Measurements from ENCODE around the gene GRB7.
"Not testable (repeated sequence)": the region's sequence is repeated elsewhere in the genome, so short reads cannot be mapped to it uniquely, and the experiment has no call there.

Gene GRB7

DNA sequence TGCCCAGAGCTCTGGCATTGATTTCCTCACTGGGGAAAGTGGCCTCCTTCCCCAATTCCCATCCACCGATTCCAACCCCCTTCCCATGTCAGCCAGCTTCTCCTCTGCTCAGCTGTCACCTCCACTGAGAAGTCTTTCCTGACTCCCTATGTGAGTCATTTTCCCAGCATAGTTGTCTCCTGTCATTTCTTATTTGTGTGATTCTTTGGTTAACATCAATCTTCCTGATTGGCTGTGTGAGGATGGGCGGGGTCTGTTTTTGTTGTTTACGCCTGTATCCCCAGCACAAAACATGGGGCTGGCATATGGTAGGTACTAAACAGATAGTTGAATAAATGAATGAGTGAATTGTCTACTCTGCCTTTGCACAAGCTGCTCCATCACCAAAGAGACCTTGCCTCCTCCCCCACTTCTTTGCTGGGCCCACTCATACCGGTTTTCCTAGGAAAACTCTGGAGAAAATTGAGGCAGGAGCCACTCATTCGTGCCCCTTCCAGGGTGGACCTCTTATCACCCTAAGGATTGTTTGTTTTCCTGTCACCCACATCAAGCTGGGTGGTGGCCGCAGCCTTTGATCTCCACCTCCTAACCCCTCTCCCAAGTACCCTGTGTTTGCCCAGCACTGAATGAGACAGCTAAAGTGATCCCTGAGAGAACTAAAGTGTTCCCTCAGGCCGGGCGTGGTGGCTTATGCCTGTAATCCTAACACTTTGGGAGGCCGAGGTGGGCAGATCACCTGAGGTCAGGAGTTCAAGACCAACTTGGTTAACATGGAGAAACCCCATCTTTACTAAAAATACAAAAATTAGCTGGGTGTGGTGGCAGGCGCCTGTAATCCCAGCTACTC is 1.2 kb upstream of the GRB7 start:
- DNase-seq (ENCODE audit: low spot score), result peak; percentile 49

- DNase-seq (ENCODE audit: low spot score), result no peak
These were observed 455 bp upstream of the GRB7 start for GRCh38 chr17:39737206-39737759.

DNA sequence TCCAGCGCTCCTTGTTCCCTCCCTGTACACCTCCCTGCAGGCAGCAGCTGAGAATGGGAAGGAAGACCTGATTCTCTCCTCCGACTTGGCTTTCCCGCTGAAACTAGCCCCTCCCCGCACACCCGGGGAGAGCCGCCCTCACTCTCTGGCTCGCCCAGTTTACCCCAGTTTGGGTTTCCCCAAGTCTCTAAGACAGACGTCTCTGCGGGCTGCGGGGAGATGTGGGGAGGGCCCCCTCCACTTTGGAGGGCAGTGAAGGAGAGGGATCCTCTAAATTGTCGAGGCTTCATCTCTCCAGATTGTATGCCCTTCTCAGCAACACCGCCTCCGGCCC is 797 bp downstream of the GRB7 start:
- peak; percentile 65 for DNase-seq (ENCODE audit: low spot score)

GRCh38 chr17:39738983-39739884 is 1.5 kb downstream of the GRB7 start:
- DNase-seq (ENCODE audit: low spot score), result peak; percentile 92

DNA sequence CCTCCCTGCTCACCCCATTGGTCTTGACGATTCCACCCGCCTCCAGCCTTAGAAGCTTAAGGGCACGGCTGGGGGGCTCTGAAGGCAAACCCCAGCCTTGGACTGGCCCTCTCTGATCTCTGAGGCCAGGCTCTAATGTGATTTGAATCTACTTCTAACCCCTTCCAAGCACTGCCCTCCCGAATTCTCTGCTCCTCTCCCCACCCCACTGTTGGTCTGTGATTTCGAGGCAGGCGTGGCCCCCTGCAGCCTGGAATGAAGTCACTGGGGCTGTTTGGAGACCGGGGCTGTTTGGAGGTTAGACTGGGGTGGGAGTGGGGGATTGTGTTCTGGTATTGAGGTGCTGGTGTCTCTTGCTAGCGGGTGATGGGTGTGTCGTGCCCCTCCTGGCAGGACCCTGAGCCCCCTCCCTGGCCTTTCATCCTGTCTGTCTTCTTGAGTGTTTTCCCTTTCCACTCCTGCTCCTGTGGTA is 2.2 kb downstream of the GRB7 start:
- DNase-seq (ENCODE audit: low spot score), result peak; percentile 48

DNA sequence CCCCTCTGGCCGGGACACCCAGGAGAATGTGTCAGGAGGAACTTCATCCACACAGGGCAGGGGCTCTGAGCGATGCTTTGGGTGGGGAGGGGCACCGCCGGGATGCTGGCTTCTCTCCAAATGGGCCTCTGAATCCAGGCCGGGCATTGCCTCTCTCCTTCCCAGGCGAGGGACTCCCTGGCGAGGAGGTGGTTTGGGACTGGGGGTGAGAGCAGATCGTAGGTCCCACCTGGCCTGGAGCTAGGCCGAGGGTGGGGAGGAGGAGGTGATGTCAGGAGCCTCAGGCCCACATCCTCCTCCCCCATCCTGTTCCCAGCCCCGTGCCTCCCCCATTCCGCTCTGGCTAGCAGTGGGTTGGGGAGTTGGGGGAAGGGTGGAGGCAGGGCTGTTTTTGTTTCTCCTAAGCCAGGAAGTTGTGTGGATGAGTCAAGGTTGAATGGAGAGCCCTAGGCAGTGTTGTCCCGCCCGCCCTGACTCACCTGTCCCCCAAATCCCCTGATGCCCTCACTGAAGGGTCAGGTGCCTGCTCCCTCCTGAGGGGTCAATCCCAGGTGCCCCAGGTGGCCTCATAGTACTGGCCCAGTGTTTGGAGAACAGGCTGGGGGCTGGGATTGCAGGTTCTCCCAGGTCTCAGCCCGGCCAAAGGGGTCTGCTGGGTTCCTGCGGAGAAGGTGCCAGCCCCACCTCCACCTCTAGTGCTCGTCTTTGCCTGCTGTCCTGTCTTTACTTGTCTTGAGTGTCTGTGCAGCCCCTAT is 2.8 kb downstream of the GRB7 start:
- DNase-seq (ENCODE audit: low spot score), result peak; percentile 94

DNA sequence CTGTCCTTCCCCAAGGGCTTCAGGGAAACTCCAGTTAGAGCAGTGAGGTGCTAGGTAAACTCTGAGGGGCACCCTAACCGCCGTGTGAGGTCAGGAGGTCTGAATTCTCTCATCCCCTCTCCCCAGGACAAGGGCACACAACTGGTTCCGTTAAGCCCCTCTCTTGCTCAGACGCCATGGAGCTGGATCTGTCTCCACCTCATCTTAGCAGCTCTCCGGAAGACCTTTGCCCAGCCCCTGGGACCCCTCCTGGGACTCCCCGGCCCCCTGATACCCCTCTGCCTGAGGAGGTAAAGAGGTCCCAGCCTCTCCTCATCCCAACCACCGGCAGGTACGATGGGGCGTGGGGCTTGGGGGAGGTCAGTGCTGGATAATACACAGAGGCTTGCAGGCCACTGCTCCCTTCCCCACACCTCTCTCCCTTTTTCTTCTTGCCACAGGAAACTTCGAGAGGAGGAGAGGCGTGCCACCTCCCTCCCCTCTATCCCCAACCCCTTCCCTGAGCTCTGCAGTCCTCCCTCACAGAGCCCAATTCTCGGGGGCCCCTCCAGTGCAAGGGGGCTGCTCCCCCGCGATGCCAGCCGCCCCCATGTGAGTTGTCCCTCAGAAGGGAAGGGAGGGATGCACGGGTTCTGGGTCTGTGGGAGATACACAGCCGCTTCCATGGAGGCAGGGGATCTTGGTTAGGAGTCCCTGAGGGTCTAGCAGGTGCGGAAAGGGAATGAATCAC is 4.6 kb downstream of the GRB7 start:
- no peak for DNase-seq (ENCODE audit: low spot score)

GRCh38 chr17:39742856-39743436 is 5.2 kb downstream of the GRB7 start:
- DNase-seq (ENCODE audit: low spot score), result no peak

- DNase-seq (ENCODE audit: low spot score), result no peak
These were observed 6.5 kb downstream of the GRB7 start for GRCh38 chr17:39744075-39744835.

- DNase-seq (ENCODE audit: low spot score), result no peak
These were observed 7.1 kb downstream of the GRB7 start for GRCh38 chr17:39744836-39745215.

- DNase-seq (ENCODE audit: low spot score), result no peak
These were observed 7.8 kb downstream of the GRB7 start for GRCh38 chr17:39745335-39746144.

GRCh38 chr17:39746145-39746461 is 8.4 kb downstream of the GRB7 start:
- DNase-seq (ENCODE audit: low spot score), result no peak

DNA sequence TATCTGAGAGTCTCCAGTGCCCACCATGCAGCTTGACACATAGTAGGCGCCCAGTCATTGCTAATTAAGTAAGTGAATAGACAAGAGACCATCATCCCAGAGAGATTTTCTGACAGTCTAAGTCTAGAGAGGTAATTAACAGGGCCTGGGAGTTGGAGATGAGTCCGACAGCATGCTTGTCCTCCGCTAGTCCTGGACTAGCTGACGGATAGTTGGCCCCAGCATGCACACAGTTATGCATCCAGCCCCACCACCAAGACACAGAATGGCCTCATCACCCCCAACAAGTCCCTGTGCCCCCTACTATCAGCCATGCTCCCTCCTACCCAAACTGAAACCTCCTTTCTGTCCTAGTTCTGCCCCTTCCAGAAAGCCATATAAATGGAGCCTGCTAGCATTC is 10.0 kb downstream of the GRB7 start:
- DNase-seq (ENCODE audit: low spot score), result no peak

GRCh38 chr17:39748444-39749034 is 10.8 kb downstream of the GRB7 start:
- not testable (repeated sequence) for DNase-seq (ENCODE audit: low spot score)

GRCh38 chr17:39750131-39751015 is 12.6 kb downstream of the GRB7 start:
- peak; percentile 32 for DNase-seq (ENCODE audit: low spot score)

GRCh38 chr17:39751016-39751543 is 13.3 kb downstream of the GRB7 start:
- no peak for DNase-seq (ENCODE audit: low spot score)

GRCh38 chr17:39751637-39752036 is 13.9 kb downstream of the GRB7 start:
- DNase-seq (ENCODE audit: low spot score), result no peak
